ENCODE measurements around the gene SNX24.
A peak's percentile ranks its signal among the peaks of the same experiment; 100 is the strongest.

SNX24 gene

GRCh38 chr5:123033157-123033671 lies 187.8 kb downstream of the SNX24 start:
- no peak for DNase-seq

DNA sequence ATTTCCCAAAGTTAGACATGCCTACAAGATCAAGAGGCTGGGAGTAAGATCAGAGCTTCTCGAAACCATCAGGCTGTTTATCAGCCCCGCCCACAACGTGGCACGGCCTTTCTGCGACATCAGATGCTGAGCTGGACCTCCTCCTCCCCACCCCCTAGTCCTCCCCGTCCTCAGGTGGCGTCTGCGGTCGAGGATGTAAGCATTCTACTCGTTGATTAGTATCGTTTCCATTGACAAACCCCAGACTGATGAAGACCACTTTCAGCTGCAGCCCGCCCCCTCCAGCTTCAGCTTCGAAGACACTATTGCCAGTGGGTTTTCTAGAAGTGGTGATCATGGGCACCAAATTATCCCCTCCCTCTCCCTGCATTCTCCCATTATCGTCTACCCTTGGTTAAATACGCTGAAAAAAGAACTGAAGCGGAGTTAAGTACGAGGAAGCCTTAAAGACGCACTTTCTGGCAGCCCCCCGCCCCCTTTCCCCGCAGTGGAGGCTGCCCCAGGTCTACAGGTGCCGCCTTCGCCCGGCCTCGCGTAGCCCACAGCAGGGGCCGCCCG lies 190.0 kb downstream of the SNX24 start:
- DNase-seq: peak; percentile 20 to 24

- peak; percentile 21 to 26 for DNase-seq
Observed at GRCh38 chr5:123035918-123036390, 190.5 kb downstream of the SNX24 start.

DNA sequence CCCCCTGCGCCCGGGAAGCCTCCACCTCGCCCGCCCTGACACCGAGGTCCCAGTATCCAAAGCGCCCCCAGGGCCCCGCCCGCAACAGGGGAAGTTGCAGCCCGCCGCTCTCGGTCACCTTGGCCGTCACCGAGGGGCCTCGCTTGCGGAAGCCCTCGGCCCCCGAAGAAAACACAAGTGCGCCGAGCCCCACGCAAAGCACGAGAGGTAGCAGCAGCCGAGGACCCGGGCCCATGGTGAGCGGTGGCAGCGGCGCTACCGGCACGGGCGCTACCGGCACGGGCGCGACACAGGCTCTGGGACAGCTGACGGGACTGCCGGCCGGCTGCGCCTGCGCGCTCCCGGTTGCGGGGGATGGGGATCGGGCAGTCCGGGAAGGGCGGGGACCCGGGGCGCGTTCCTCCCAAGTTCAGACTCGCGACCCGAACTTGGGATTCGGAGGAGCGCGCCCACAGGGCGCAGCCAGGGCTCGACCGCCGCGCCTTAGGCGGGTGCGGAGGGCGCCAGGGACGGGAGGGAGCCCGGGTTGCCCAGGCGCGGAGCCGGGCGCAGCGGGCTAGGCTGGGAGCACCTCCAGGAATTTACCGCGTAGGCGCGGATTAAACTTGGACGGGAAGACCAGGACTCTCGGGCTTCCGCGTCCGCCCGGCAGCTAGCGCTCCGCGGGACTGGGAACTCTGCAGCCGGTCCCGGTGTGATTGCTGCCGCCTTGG lies 191.1 kb downstream of the SNX24 start, which contains the start of gene PPIC:
Gene PPIC, minus strand, starts transcription at position 335 of the 713 bp plus-strand sequence. Its CDS starts 100 bp downstream, at position 235.
- DNase-seq: peak; percentile 39 to 45

DNA sequence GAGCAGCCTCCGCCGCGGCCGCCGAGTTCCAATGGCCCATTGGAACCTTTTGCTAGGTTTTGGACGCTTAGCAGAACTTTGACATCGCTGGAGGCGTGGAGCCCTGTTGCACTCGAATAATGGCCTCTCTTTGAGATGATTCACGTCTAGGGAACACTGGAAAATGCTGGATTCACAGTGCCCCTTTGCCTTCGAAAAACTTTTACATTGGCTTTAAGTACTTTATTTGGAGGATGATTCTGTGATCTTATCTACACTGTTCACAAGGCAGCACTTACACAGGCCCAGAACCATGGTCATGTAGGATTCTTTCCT lies 191.6 kb downstream of the SNX24 start:
- no peak for DNase-seq

DNA sequence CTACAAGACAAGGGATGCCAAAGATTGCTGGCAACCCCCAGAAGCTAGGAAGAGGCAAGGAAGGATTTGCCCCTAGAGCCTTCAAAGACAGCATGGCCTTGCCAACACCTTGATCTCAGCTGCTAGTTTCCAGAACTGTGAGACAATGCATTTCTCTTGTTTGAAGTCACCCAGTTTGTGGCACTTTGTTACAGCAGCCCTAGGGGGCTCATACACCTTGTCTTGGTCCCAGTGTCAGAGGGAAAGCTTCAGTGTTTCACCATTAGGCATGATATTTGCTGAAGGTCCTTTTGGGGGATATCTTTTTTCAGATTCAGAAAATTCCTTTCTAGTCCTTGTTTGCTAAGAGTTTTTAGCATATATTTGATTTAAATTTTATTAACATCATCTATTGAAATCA lies 194.3 kb downstream of the SNX24 start:
- DNase-seq: no peak

DNA sequence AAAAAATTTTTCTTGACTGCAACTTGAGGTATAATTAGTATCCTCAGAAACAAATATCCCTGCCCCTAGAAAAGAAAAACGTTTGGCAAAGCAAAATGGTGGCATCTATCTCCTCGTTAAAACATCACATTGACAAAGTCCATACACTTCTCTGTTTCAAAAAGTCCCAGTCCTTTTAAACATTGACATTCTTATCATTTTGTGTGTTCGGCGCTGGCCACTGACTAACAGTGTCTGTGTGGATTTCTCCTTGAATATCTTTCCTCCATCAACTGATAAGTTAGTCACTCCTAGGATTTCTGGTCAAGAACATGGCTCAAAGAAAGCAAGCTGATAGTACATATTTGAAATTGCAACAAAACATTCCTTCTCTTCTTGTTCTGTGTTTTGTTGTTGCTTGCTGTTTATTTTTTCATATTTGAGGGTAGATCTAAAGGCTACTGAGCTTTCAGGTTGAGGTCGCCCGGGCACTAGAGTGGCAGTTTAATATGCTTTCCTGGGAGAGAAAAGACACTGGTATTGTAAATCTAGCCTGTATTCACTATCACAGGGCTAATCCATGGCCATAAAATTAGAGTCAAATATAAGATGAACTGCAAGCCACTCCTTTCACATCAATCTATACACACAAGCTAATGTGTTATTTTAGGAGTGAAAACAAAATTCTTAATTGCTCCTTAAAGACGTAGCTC lies 199.7 kb downstream of the SNX24 start:
- no peak for DNase-seq

DNA sequence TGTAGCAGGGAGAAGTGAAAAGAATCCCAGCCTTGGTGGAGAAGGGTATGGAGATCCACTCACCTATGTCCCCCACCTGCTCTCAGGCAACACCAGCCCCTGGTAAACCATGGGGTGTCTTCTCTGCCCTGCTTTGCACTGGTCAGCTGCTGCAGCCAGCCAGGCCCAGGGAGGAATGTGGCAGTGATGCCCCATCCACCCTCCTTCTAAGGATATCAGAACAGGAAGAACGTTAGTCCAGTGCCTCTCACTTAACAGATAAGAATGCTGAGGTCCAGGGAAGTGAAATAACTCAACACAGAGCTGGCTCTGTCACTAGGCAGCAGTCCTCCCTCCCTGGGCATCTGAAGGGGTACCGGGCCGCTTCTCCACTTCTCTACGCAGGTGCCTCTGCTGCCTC lies 200.8 kb downstream of the SNX24 start:
- DNase-seq: no peak

DNA sequence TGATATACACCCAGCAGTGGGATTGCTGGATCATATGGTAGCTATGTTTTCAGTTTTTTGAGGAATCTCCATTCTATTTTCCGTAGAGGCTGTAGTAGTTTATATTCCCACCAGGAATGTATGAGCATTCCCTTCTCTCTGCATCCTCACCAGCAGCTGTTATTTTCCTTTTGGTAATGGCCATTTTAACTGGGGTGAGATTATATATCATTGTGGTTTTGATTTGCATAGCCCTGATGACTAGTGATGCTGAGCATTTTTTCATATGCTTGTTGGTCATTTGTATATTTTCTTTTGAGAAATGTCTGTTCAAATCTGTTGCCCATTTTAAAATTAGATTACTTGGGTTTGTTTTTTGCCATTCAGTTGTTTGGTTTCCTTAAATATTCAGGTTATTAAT lies 202.3 kb downstream of the SNX24 start:
- no peak for DNase-seq

GRCh38 chr5:123051206-123051605 lies 205.8 kb downstream of the SNX24 start:
- DNase-seq: no peak
